Measurements from ENCODE around the gene RCAN2.

Gene RCAN2

DNA sequence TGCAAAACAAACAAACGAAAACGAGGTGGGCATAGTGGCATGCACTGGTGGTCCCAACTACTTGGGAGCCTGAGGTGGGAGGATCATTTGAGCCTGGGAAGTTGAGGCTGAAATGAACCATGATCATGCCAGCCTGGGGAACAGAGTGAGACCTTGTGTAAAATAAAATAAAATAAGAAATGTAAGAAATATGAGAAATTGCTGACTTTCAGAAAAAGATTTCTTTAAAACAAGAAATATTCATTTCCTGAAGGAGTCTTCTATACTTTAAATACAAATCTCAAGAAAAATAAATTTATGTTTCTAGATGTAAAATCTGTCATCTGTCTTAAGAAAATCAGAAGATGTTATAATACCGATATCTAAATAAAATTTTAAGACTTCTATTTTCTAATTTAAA is 223.7 kb downstream of the RCAN2 start:
- H3K36me3 ChIP-seq (ENCODE audit: control insufficient read depth, insufficient read depth, low read length, severe bottlenecking): no peaks in the 10 kb centered on the region
- H3K27me3 ChIP-seq (replicated peaks; ENCODE audit: control insufficient read depth, insufficient read depth, low read length): no peaks in the 10 kb centered on the region
- H3K4me3 ChIP-seq (ENCODE audit: low read length): no peak overlapping the region
- peaks cover 29% of the 10 kb centered on the region for H3K4me1 ChIP-seq (ENCODE audit: control insufficient read depth, insufficient read depth, low read length)
- DNase-seq (ENCODE audit: low read depth): no peak
- no peaks in the 10 kb centered on the region for H3K9me3 ChIP-seq (ENCODE audit: control insufficient read depth, low read length)
- H3K9ac ChIP-seq (ENCODE audit: low read length): no peak overlapping the region

GRCh38 chr6:46265373-46265772 is 225.9 kb downstream of the RCAN2 start:
- H3K4me3 ChIP-seq (ENCODE audit: low read length): no peak overlapping the region
- H3K27me3 ChIP-seq (replicated peaks; ENCODE audit: control insufficient read depth, insufficient read depth, low read length): no peaks in the 10 kb centered on the region
- DNase-seq (ENCODE audit: low read depth): no peak
- no peaks in the 10 kb centered on the region for H3K9me3 ChIP-seq (ENCODE audit: control insufficient read depth, low read length)
- peaks cover 25% of the 10 kb centered on the region for H3K4me1 ChIP-seq (ENCODE audit: control insufficient read depth, insufficient read depth, low read length)
- no peak overlapping the region for H3K9ac ChIP-seq (ENCODE audit: low read length)
- no peaks in the 10 kb centered on the region for H3K36me3 ChIP-seq (ENCODE audit: control insufficient read depth, insufficient read depth, low read length, severe bottlenecking)

GRCh38 chr6:46263707-46264086 is 227.6 kb downstream of the RCAN2 start:
- Histone ChIP-seq H3K9me3 (ENCODE audit: control insufficient read depth, low read length) (no peaks in the 10 kb centered on the region), H3K27me3 (replicated peaks; ENCODE audit: control insufficient read depth, insufficient read depth, low read length) (no peaks in the 10 kb centered on the region), H3K4me1 (ENCODE audit: control insufficient read depth, insufficient read depth, low read length) (peaks cover 25% of the 10 kb centered on the region), H3K36me3 (ENCODE audit: control insufficient read depth, insufficient read depth, low read length, severe bottlenecking) (no peaks in the 10 kb centered on the region), H3K4me3 (ENCODE audit: low read length) (no peak overlapping the region), H3K9ac (ENCODE audit: low read length) (peak overlapping the region; percentile 68)
- peak; percentile 95 for DNase-seq (ENCODE audit: low read depth)

DNA sequence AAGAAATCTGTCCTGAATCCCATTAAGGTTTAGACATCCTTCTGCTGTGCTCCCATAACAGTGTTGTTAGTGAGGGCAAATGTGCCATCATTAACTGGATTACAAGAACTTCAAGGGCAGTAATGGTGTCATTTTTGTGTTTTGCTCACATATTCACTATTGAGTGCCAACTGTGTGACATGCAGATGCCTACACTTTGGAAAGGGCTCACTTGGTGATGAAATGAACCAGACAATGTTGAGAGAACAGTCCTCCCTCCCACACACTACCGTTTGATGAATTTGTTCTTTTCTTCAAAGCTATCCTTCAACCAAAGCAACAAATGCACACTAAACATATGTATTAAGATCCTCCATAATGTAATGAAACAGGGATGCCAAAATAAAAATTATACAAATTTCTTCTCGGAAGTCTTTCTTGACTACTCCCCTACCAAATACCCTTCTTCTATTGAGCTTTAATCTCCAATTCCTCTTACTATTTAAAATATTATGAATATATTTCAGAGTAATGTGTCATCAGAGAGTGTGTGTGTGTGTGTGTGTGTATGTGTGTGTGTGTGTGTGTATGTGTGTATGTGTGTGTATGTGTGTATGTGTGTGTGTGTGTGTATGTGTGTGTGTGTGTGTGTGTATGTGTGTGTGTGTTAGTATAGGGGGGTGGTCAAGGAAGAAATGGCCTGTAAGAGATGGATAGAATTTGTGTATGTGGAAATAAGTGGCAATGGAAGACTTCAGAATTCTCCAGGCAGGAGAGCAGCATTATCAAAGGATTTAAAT is 228.1 kb downstream of the RCAN2 start:
- peak overlapping the region; percentile 27 for H3K4me3 ChIP-seq (ENCODE audit: low read length)
- no peaks in the 10 kb centered on the region for H3K9me3 ChIP-seq (ENCODE audit: control insufficient read depth, low read length)
- no peaks in the 10 kb centered on the region for H3K36me3 ChIP-seq (ENCODE audit: control insufficient read depth, insufficient read depth, low read length, severe bottlenecking)
- peak overlapping the region; percentile 5 for H3K9ac ChIP-seq (ENCODE audit: low read length)
- peaks cover 25% of the 10 kb centered on the region for H3K4me1 ChIP-seq (ENCODE audit: control insufficient read depth, insufficient read depth, low read length)
- DNase-seq (ENCODE audit: low read depth): peak; percentile 22
- no peaks in the 10 kb centered on the region for H3K27me3 ChIP-seq (replicated peaks; ENCODE audit: control insufficient read depth, insufficient read depth, low read length)

DNA sequence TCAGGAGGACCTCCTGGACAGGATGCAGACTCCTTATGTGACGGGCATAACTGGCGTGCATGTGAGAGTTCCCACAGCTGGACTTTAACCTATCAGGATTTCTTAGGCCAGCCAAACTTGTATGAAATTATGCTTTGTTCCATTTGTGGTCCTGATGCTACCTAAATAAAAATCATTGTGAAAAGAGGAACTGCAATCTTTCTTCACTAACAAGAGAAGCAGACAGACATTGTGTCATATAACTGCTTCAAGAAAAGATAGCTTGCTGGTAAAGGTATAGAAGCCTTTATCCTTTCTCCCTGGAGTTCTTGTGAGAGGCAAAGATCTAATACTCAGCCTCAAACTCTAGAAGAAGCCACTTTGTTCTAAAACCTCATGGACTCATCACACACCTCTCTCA is 233.0 kb downstream of the RCAN2 start:
- no peak overlapping the region for H3K9ac ChIP-seq (ENCODE audit: low read length)
- H3K4me1 ChIP-seq (ENCODE audit: control insufficient read depth, insufficient read depth, low read length): peaks cover 8% of the 10 kb centered on the region
- H3K27me3 ChIP-seq (replicated peaks; ENCODE audit: control insufficient read depth, insufficient read depth, low read length): no peaks in the 10 kb centered on the region
- no peaks in the 10 kb centered on the region for H3K36me3 ChIP-seq (ENCODE audit: control insufficient read depth, insufficient read depth, low read length, severe bottlenecking)
- no peaks in the 10 kb centered on the region for H3K9me3 ChIP-seq (ENCODE audit: control insufficient read depth, low read length)
- DNase-seq (ENCODE audit: low read depth): no peak
- no peak overlapping the region for H3K4me3 ChIP-seq (ENCODE audit: low read length)

GRCh38 chr6:46255528-46255927 is 235.7 kb downstream of the RCAN2 start:
- no peak overlapping the region for H3K9ac ChIP-seq (ENCODE audit: low read length)
- H3K27me3 ChIP-seq (replicated peaks; ENCODE audit: control insufficient read depth, insufficient read depth, low read length): no peaks in the 10 kb centered on the region
- no peak for DNase-seq (ENCODE audit: low read depth)
- H3K36me3 ChIP-seq (ENCODE audit: control insufficient read depth, insufficient read depth, low read length, severe bottlenecking): no peaks in the 10 kb centered on the region
- no peaks in the 10 kb centered on the region for H3K9me3 ChIP-seq (ENCODE audit: control insufficient read depth, low read length)
- H3K4me1 ChIP-seq (ENCODE audit: control insufficient read depth, insufficient read depth, low read length): no peaks in the 10 kb centered on the region
- no peak overlapping the region for H3K4me3 ChIP-seq (ENCODE audit: low read length)

DNA sequence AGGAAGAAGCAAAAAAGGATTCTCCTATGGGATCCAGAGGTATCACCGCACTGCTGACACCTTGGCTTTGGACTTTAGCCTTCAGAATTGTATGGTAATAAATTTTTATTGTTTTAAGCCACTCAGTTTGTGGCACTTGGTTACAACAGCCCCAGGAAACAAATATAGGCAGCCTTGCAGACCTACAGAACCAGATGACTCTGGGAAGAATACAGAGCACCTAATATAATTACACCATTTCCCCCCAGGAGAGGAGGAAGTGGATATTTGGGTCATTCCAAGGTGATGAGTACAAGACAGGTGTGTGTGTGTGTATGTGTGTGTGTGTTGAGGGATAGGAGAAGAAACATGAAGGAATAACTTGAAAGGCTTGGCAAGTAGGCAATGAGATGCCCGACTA is 236.3 kb downstream of the RCAN2 start:
- H3K4me1 ChIP-seq (ENCODE audit: control insufficient read depth, insufficient read depth, low read length): no peaks in the 10 kb centered on the region
- H3K9me3 ChIP-seq (ENCODE audit: control insufficient read depth, low read length): no peaks in the 10 kb centered on the region
- H3K36me3 ChIP-seq (ENCODE audit: control insufficient read depth, insufficient read depth, low read length, severe bottlenecking): no peaks in the 10 kb centered on the region
- no peak overlapping the region for H3K9ac ChIP-seq (ENCODE audit: low read length)
- no peak overlapping the region for H3K4me3 ChIP-seq (ENCODE audit: low read length)
- no peaks in the 10 kb centered on the region for H3K27me3 ChIP-seq (replicated peaks; ENCODE audit: control insufficient read depth, insufficient read depth, low read length)
- no peak for DNase-seq (ENCODE audit: low read depth)

DNA sequence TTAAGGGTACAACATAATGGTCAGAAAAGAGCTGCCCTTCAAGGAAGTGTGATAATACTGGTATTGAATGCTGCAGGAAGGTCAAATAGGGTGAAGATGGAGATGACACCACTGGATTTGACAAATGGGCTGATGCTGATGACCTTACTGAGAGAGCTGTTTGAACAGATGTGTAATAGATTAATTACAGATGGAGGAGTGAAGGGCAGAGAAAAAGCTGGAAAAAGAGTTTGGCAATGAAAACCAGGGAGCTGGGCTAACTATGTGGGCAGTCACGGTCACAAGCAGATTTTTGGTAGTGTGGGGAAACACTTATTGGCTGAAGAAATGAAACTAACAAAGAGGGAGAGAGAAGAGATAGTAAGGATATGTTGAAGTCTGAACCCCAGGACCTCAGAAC is 236.9 kb downstream of the RCAN2 start:
- Histone ChIP-seq H3K9ac (ENCODE audit: low read length) (no peak overlapping the region), H3K9me3 (ENCODE audit: control insufficient read depth, low read length) (no peaks in the 10 kb centered on the region), H3K27me3 (replicated peaks; ENCODE audit: control insufficient read depth, insufficient read depth, low read length) (no peaks in the 10 kb centered on the region), H3K36me3 (ENCODE audit: control insufficient read depth, insufficient read depth, low read length, severe bottlenecking) (no peaks in the 10 kb centered on the region), H3K4me1 (ENCODE audit: control insufficient read depth, insufficient read depth, low read length) (no peaks in the 10 kb centered on the region), H3K4me3 (ENCODE audit: low read length) (no peak overlapping the region)
- no peak for DNase-seq (ENCODE audit: low read depth)

DNA sequence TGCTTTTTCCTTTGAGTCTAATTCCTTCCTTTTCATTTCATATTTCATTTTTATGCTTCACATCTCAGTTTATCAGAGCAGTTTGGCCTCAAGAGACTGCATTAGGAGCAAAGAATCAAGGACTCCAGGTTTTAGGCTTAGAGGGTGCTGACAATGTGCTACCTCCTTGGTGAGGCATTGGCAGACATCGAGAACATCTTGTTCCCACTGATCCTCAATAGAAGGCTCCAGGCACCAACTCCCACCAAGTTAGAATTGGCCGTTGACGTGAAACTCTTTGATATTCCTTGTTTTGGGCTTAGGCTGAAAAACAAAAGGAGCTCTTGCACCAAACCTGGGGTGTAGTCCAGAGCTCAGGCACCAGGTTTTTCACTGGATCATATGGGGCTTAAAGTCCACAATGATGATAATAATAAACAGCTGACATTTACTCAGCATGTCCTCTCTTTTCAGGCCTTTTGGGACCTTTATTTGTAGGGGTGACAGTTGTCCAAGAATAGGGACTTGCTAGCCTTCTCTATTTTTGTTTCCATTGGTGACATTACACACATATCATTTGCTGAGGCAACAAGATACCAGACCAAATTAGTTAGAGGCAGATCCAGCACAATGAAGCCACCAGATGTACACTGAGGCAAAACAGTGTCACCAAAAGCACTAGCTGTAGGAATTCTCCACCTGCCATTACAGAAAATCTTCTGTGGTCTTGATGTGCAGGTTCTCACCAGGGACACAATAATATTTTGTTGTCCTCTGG is 239.5 kb downstream of the RCAN2 start:
- DNase-seq (ENCODE audit: low read depth): no peak
- Histone ChIP-seq H3K36me3 (ENCODE audit: control insufficient read depth, insufficient read depth, low read length, severe bottlenecking) (no peaks in the 10 kb centered on the region), H3K9me3 (ENCODE audit: control insufficient read depth, low read length) (no peaks in the 10 kb centered on the region), H3K27me3 (replicated peaks; ENCODE audit: control insufficient read depth, insufficient read depth, low read length) (no peaks in the 10 kb centered on the region), H3K4me3 (ENCODE audit: low read length) (no peak overlapping the region), H3K4me1 (ENCODE audit: control insufficient read depth, insufficient read depth, low read length) (no peaks in the 10 kb centered on the region), H3K9ac (ENCODE audit: low read length) (no peak overlapping the region)

DNA sequence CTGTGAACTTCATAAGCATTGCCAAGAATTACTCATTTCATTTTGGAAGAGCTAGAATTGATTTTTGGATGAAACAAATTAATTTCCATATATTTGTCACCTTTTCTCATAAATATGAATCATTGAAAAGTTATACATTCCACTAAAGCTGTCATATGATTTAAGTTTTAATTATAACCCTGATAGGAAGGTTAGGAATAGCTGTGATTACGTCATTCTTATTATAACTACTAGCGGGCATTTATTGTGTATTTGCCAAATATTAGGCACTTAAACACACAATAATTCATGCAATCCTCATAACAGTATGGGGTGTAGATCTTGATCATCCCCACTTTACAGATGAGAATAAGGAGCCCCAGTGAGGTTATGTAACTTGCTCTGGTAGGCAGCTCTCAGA is 243.1 kb downstream of the RCAN2 start:
- DNase-seq (ENCODE audit: low read depth): no peak
- H3K9ac ChIP-seq (ENCODE audit: low read length): no peak overlapping the region
- H3K9me3 ChIP-seq (ENCODE audit: control insufficient read depth, low read length): no peaks in the 10 kb centered on the region
- H3K36me3 ChIP-seq (ENCODE audit: control insufficient read depth, insufficient read depth, low read length, severe bottlenecking): peaks cover 9% of the 10 kb centered on the region
- peaks cover 3% of the 10 kb centered on the region for H3K4me1 ChIP-seq (ENCODE audit: control insufficient read depth, insufficient read depth, low read length)
- H3K4me3 ChIP-seq (ENCODE audit: low read length): no peak overlapping the region
- no peaks in the 10 kb centered on the region for H3K27me3 ChIP-seq (replicated peaks; ENCODE audit: control insufficient read depth, insufficient read depth, low read length)

DNA sequence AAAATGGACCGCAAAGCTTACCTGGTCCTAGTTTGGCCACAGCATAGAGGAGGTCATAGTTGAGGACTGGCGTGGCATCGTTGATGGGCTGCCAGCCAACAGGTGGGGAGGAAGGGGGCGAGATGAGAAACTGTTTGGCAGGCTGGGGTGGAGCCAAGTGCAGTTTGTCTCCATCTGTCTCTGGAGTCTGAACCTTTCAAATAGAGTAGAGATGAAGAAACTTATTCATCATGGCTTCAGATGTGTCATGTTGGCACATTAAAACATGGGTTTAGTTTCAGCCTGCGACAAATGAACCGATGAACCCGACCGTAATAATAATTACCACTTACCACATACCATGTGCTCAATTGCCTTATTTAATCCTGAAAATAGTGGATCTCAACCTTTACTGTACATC is 244.5 kb downstream of the RCAN2 start:
- Histone ChIP-seq H3K36me3 (ENCODE audit: control insufficient read depth, insufficient read depth, low read length, severe bottlenecking) (peaks cover 9% of the 10 kb centered on the region), H3K9ac (ENCODE audit: low read length) (no peak overlapping the region), H3K4me1 (ENCODE audit: control insufficient read depth, insufficient read depth, low read length) (peaks cover 3% of the 10 kb centered on the region), H3K4me3 (ENCODE audit: low read length) (no peak overlapping the region), H3K9me3 (ENCODE audit: control insufficient read depth, low read length) (no peaks in the 10 kb centered on the region), H3K27me3 (replicated peaks; ENCODE audit: control insufficient read depth, insufficient read depth, low read length) (no peaks in the 10 kb centered on the region)
- DNase-seq (ENCODE audit: low read depth): no peak

Data from adipocyte (in vitro differentiated cells).